Pons (tissue), 1 donor: Measurements from ENCODE around the gene PRSS33.
A peak's percentile ranks its signal among the peaks of the same experiment; 100 is the strongest.

Source experiments
- DNase-seq: peaks from one replicate; pipeline ENCODE4 v3.0.0-alpha.2; 2016; ENCODE audit warnings: low spot score

The PRSS33 gene

DNA sequence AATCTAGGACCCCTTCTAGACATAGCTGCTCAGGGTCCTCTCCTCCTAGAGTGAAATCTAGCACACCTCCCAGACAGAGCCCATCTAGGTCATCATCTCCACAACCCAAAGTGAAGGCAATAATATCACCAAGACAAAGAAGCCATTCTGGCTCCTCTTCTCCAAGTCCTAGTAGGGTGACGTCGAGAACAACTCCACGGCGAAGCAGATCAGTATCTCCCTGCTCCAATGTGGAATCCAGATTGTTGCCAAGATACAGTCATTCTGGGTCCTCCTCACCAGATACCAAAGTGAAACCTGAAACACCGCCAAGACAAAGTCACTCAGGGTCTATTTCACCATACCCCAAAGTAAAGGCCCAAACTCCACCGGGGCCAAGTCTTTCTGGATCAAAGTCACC is 24.2 kb downstream of the PRSS33 start:
- DNase-seq: no peak

DNA sequence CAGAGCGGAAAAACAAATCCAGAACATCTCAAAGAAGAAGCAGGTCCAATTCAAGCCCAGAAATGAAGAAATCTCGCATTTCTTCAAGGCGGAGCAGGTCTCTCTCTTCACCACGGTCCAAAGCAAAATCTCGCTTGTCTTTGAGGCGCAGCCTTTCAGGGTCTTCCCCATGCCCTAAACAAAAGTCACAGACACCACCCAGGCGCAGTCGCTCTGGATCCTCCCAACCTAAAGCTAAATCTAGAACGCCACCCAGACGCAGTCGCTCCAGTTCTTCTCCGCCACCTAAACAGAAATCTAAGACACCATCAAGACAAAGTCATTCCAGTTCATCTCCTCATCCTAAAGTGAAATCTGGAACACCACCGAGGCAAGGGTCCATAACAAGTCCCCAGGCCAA is 24.6 kb downstream of the PRSS33 start:
- DNase-seq: no peak

DNA sequence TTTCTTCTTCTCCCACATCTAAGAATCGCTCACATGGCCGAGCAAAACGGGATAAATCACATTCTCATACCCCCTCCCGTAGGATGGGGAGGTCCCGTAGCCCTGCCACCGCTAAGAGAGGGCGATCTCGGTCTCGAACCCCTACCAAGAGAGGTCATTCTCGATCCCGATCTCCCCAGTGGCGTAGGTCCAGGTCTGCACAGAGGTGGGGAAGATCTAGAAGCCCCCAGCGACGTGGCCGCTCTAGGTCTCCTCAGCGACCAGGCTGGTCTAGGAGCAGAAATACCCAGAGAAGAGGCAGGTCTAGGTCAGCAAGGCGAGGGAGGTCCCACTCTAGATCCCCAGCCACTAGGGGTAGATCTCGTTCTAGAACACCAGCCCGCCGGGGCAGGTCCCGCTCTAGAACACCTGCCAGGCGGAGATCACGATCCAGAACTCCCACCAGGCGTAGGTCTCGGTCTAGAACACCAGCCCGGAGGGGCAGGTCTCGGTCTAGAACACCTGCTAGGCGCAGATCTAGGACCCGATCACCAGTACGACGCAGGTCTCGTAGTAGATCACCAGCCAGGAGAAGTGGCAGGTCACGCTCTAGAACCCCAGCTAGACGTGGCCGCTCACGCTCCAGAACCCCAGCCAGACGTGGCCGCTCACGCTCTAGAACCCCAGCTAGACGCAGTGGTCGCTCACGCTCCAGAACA is 25.3 kb downstream of the PRSS33 start:
- no peak for DNase-seq

DNA sequence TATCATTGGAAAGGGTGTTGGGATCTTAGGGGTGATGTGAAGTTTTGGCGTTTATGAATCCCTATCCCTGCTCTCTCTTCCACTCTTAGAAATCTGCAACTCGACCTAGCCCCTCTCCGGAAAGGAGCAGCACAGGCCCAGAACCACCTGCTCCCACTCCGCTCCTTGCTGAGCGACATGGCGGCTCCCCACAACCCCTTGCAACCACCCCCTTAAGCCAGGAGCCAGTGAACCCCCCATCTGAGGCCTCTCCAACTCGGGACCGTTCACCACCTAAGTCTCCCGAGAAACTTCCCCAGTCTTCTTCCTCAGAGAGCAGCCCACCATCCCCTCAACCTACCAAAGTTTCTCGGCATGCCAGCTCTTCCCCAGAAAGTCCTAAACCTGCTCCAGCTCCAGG is 25.9 kb downstream of the PRSS33 start:
- DNase-seq: no peak

DNA sequence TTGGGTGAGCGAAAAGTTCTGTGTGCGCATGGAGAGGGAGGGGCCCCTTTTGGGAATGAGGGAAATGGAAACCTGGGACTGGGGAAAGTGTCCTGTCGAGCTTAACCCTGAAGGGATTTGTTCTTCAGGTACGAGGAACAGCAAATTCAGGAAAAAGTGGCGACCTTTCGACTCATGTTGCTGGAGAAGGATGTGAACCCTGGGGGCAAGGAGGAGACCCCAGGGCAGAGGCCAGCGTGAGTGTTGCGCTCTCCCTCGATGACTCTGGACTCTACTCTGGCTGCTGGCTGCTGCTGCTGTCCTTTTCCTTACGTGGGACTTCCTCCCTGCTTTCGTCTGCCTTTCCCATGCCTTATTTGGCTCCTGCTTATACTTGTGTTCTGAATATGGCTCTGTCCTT is 30.0 kb downstream of the PRSS33 start:
- DNase-seq: no peak

DNA sequence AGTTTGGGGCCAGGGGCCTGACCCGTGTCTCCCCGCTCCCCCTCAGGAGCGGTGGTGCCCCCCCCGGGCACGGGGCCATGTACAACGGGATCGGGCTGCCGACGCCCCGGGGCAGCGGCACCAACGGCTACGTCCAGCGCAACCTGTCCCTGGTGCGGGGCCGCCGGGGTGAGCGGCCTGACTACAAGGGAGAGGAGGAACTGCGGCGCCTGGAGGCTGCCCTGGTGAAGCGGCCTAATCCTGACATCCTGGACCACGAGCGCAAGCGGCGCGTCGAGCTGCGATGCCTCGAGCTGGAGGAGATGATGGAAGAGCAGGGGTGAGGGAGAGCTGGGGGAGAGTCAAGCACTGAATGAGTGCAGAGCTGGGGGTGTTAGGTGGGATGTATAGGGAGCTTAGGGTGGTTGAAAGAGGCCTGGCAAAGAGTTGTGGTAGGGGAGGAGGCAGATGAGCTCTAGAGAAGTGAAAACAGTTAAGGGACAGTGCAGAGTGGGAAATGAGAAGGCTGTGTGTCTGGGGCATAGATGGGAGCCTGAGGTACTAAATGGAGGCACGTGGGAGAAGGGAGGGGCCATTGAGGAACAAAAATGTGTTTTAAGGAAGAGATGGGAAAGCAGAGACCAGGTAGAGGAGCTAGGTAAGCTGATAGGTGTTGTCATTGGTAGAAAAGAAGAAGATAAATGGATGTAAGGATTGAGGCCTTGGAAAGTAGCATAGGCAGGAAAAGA is 30.9 kb downstream of the PRSS33 start:
- no peak for DNase-seq

DNA sequence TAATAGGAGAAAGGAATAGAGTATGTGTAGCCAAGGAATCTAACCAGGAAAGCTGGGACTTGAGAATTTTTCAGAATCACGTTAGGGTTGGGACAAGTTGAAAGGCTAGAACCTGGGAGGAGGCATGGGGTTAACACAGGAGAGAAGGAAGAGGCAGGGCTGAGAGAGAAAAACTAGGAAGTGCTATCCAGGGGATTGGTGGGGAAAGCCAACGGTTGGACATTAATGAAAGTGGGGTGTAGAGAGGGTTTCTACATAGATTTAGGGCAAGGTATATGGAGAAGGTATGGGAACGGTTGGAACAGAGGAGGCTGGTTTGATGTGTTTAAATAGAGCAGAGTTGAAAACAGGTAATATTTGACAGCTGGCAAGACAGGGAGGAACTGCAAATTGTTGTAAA is 32.2 kb downstream of the PRSS33 start:
- DNase-seq: no peak

DNA sequence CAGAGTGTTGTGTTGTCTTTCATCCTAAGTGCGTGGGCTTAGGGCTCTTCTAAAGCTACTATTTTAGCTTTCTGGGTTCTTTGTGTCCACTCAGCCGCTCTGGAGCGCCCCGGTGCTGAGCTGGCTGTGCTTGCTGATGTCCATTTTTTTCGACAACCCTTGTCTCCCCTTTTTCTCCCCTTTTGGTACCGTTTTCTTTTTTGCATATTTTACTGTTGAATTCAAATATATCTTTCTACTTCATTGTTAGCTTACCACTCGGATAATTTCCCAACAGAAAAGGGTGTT is 33.7 kb downstream of the PRSS33 start:
- no peak for DNase-seq

DNA sequence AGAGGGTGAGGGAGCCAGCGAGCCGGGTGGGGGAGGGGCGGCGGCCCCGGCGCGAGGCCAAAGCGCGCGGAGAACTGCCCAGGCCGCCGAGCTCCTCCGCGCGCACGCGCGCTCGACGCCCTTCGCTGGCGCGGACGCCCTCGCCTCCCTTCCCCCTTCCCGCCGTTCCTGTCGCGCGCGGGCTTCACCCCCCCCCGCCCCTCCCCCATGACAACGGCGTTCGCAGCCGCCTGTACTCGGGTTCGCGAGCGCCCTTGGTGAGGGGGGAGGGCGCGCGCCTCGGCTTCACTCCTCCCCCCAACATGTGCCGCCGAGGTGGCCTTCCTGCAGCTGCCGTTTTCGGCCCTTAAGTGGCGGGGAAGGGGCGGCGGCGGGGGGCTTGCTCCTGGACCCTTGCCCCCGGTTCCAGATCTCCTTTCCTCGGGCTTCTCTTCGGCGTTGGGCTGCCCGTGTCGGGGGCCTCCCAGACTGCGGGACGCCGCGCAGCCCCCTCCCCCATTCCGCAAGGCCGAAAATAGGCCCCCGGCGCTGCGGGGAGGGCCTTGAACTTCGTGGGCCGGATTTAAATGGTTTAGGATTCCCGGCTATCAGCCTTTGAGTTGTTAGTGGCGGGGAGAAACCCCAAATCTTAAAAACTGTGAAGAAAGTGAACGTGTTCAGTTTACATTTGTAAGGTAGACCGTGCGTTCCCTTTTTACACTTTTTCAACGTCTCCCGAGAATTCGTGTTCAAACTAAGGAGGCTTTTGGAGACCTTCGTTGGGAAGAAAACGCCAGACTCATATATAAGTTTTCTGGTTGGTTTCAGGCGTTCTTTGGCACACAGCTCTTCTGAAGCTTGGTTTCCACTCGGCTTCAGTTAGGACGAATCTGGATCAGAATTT is 34.3 kb downstream of the PRSS33 start:
- DNase-seq: peak; percentile 66

DNA sequence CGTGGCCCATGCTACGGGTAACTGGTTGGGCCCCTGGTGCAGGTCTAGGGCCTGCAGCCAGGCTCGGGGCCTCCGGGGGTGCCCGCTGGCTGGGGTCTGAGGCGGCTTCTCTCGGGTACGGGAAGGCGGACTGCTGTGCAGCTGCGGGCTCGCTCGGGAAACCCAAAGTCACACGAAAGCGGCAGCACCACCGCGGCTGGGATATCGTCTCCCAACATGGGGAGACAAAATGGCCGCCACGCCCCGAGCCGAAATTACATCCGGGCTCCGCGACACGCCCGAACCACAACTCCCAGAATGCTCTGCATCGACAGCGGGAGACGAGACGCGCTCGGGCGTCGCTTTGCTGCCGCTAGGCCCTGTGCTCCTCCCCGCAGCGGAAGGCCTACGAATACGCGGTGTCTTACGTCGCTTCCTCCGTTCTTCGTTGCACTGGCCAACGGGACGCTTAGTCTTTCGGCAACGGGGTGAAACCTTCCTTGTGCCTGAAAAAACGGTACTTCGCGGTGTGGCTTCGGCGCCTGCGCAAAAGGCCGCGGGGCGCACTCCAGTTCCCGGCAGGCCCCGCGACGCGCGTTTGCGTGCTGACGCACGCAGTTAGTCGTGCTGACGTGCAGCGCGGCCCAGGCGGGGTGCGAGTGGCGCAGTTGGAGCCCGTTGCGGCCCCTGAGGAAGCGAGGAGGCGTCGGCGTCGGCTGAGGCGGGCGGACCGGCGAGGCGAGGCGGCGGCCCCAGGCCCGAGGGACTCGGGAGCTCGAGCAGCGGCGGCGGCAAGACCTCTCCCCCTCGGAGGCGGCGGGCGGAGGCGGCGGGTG is 35.1 kb downstream of the PRSS33 start, which contains the start of gene SRRM2:
Gene SRRM2 (plus strand): TSS at position 604 of the 815 bp plus-strand sequence. CDS start 3,727 bp downstream, outside the sequence.
- peak; percentile 90 for DNase-seq

DNA sequence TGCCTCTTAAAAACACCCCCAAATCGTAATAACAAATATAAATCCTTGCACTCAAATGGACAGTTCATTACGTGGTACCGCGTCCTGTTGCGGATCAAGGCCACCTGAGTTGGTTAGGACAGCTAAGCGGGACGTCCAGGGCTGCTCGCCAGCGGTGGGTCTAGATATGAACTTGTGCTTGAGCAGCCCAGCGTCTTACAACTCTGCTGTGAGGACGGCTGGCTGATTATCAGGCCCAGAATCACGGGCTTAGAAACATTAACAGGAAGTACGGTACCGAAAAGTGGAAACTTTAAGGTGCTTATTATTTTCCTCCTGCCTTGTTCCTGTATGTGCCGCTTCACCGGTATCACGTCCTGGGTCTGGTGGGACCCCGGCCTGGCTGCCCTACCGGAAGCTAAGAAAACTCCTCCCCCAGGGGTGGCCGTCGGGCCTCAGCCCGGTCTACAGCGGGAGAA is 35.8 kb downstream of the PRSS33 start:
- no peak for DNase-seq

DNA sequence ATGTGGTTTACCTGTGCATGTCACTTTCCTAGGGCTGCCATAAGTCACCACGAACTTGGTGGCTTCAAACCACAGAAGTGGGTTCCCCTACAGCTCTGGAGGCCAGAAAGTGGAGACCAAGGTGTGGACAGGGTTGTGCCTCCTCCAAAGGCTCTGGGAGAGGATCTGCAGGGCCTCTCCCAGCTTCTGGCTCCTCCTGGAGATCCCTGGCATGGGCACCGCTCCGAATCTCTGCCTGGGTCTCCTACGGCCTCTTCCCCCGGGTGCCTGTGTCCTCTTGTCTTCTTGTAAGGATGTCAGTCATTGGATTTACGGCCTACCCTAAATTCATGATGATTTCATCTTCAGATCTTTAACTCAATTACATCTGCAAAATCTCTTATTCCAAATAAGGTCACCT is 37.4 kb downstream of the PRSS33 start:
- DNase-seq: no peak

DNA sequence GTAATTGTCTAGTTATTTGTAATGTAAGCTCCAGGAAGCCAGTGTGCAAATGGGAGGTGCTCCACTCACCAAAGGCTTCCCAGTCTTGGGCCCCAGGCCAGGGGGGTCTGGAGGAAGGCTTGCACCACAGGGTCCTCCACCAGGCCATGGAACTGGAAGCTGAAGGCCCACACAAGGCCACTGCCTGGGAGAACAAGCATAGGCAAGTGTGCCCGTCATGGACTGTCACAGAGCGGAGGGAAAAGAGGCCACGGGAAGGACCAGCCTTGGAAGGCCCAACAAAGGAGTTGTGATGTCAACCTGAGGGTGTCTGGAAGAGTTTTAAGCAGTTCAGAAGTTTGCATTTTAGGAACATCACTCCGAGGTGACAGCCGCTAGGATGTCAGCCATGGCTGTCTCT is 37.9 kb downstream of the PRSS33 start:
- no peak for DNase-seq

DNA sequence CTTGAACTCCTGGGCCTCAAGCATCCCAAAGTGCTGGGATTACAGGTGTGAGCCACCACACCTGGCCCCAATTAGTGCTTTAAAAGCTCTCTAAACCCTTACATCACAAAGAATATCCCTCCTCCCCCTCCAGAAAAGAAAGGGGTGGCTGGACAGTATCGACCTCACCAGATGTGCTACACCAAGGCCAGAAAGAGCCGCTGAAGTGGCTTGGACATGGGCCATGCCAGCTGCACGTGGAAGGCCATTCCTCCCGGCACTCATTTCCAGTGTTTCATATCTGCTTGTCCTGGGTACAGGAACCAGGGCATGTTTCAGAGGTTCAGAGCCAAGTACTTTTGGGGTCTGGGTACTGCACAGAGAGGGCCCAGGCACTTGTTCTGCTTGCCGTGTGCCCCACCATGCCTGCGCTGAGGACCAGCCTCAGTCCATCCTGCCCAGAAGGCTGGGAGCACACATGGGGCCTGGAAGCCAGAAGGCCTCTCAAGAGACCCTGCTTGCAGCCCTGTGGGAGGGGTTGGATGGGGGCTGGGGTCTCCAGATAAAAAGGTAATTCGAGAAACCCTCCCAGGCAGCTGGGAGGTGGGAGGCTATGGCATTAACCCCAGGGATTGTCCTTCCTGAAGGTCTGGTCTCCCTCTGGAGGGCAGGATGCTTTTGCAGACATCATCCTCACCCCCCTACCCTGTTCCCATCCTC is 38.5 kb downstream of the PRSS33 start:
- DNase-seq: no peak

DNA sequence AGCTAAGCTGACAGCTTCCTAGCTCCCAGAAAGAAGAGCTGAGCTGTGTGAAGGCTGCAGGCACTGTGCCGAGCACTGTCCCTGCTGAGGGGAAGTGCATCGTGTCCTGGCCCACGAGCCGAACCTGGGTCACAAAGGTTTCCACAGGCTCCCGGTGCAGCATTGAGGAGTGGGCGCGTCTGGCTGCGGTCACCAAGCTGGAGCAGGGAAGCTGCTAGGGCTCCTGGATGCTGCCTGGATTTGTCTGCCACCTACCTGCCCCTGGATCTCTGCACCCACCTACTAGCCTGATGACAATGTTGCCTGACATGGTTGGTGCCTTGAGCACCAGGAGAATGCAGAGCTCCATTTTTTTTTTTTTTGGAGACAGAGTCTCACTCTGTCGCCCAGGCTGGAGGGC is 41.4 kb downstream of the PRSS33 start:
- DNase-seq: no peak

DNA sequence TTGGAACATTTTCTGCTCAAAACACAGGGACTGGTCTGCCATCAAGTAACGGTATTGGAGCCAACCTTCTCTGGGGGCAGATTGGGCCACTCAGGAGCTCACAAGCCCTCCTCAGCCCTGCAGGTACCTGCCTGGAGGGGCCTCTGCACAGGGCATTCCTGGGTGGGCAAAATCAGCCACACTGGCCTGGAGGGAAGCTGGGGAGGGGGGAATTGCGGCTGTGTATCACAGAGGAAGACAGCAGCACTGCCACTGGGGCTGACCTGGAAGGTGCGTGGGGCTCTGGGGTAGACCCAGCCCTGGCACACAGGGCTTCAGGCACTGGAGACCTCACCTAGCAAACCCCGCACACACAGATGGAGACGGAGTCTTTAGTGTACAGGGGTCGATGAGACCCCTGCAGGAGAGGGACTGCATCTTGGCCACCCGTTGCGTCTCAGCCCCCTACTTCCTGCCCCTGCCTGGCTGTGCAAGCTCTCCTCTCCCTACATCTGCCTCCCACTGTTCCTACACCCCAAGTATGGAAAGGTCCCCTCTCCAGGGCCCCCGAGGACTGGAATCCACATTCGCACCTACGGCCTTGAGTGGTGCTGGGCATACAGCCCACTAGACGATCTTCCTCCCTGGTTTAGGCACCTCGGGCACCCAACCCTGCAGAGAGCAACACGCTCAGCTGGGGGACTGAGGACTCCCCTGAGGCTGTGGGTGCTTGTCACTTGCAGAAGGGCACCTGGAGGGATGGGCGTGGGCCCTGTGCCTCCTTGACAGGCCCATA is 42.1 kb downstream of the PRSS33 start:
- no peak for DNase-seq

DNA sequence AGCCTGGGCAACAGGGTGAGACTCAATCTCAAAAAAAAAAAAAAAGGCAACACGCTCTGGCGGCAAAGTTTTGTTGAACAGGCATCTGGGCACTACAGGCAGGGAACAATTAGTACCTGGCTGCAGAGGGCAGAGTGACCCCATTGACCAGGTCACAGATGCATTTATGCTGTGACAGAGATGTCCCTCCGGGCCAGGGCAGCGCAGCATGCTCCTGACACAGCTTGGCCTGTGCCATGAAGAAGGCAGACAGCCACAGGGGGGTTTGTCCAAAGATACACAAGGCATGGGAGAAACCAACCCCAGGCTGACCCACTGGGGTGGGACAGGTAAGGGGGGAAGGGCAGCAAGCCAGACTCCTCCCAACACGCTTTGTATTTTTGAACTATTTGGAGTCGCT is 42.6 kb downstream of the PRSS33 start:
- no peak for DNase-seq

DNA sequence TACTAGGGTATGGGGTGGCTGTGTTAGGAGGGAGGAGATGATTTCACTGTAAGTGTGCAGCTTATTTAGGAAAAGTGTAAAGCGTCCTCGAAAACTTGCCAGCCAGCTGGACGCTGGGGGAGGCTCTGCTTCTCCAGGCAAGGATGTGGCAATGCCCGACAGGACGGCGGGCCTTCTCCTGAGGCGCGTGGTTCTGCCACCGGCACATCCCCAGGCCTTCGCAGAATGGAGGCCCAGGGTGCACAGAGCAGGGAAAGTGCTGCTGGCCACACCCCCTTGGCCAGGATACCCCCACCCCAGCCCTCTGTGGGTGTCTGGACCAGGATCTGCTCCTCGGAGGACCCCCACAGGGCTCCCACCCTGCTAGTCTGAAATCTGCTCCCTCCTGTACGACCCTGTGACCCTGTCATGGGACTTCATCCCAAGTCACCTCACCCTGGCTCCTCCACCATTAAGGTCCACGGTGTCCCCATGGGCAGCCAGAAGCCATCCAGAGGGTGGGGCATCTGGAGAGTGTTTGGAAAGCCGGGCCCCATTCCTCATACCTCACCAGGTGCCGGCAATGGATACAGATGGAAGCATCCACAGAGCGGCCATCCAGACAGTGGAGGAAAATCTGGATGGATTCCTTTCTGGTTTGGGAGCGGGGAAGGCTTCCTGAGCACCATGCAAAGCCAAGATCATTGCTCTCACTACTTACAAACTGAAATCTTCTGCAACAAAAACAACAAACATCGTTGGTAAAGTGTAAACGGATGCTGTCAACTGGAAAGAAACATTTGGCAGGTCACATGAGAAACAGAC is 44.2 kb downstream of the PRSS33 start:
- no peak for DNase-seq

DNA sequence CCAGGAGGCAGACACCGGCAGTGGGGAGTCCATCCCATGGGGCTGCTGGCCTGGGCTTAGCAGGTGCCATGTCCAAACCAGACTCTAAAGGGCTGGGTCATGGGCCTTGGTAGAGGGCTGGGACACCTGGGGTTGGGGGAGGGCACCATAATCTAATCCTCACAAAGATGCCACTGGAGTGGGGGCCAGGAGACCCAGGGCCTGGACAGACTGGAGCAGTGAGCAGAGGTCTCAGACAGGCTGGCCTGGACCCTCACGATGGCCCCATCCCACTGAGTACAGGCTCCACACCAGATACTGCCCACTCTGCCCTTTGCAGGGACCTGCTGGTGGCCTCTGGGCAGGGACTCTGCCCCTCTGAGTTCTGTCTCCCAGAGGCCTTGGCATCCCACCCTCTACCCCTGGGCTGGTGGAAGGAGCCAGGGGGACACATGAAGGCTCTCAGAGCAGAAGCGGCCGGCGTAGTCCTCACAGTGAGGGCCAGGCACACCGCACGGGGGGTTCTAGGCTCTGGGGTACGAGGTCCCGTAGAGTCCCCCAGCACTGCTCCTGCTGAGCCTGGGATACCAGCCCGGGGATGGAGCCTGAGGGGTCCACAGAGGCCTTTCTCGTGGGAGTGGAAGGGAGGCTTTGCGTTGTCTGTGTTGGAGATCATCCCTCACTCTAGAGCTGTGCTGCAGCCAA is 44.9 kb downstream of the PRSS33 start:
- no peak for DNase-seq
